Smooth muscle cell (in vitro differentiated cells): ENCODE data around the gene PRM1. TPM values are rescaled to one million over a fixed set of nuclear protein-coding genes. Genes with fewer than 3 reads are reported as not detected.
A peak's percentile ranks its signal among the peaks of the same experiment; 100 is the strongest.

ENCODE experiments used
- DNase-seq: peaks from one replicate; lab custom pipeline; 2025; ENCODE audit not compliant: unreplicated experiment; lab: John Stamatoyannopoulos, UW
- H2AFZ ChIP-seq: fragments of 200-600 bp; sonication (generic); 2 replicates; pipeline ENCODE4 v1.6.0; 2016; ENCODE audit warnings: antibody characterized with exemption, low read depth, mild to moderate bottlenecking
- H3F3A ChIP-seq: fragments of 200-600 bp; sonication (generic); 2 replicates; pipeline ENCODE4 v1.6.0; 2017; ENCODE audit warnings: antibody characterized with exemption, low read depth
- H3K27ac ChIP-seq: fragments of 200-600 bp; sonication (generic); 2 replicates; pipeline ENCODE4 v1.5.1; 2016; ENCODE audit warnings: low read depth, mild to moderate bottlenecking
- H3K27me3 ChIP-seq: fragments of 200-600 bp; sonication (generic); 2 replicates; pipeline ENCODE4 v1.6.1; 2016; ENCODE audit warnings: low read depth, mild to moderate bottlenecking
- H3K36me3 ChIP-seq: fragments of 200-600 bp; sonication (generic); 2 replicates; pipeline ENCODE4 v1.5.1; 2016; ENCODE audit warnings: low read depth
- H3K4me1 ChIP-seq: fragments of 200-600 bp; sonication (generic); 2 replicates; pipeline ENCODE4 v1.5.1; 2016; ENCODE audit warnings: low read depth
- H3K4me2 ChIP-seq: fragments of 200-600 bp; sonication (generic); 2 replicates; pipeline ENCODE4 v1.6.0; 2016; ENCODE audit warnings: mild to moderate bottlenecking
- H3K4me3 ChIP-seq: fragments of 200-600 bp; sonication (generic); 2 replicates; pipeline ENCODE4 v1.5.1; 2016; ENCODE audit warnings: mild to moderate bottlenecking
- H3K79me2 ChIP-seq: fragments of 200-600 bp; sonication (generic); 2 replicates; pipeline ENCODE4 v1.6.0; 2016; ENCODE audit warnings: low read depth, mild to moderate bottlenecking
- H3K9ac ChIP-seq: fragments of 200-600 bp; sonication (generic); 2 replicates; pipeline ENCODE4 v1.6.0; 2016; ENCODE audit warnings: low read depth
- H3K9me3 ChIP-seq: fragments of 200-600 bp; sonication (generic); replicated peaks from 2 replicates; pipeline ENCODE4 v1.5.1; 2016; ENCODE audit warnings: low read depth
- H4K20me1 ChIP-seq: fragments of 200-600 bp; sonication (generic); 2 replicates; pipeline ENCODE4 v1.6.0; 2016; ENCODE audit warnings: low read depth
- WGBS: methylation state at CpG from one replicate; pipeline ENCODE4 v1.1.7; 2016; ENCODE audit warnings: low lambda C conversion rate; 5-methylcytosine and 5-hydroxymethylcytosine counted together
- polyA plus RNA-seq: library from polyadenylated mRNA; unstranded; fragments of >200 nt; fragmentation: Nextera tagmentation; extraction: Ambion mirVana; gene quantifications from 2 replicates; pipeline ENCODE4 v1.2.1, GENCODE V29; 2016
- total RNA-seq: library from RNA; depleted of rRNA; stranded (reverse); fragments of >200 nt; gene quantifications from 2 replicates; pipeline ENCODE4 v1.2.3, GENCODE V29; 2014
- TF ChIP-seq, protein P1 (sequence below): fragments of 200-600 bp; sonication (generic); IDR thresholded peaks from 2 replicates; pipeline ENCODE4 v1.5.1; 2017; ENCODE audit warnings: borderline replicate concordance, mild to moderate bottlenecking, antibody characterized with exemption; ENCODE audit not compliant: insufficient read depth, poor library complexity, severe bottlenecking

The PRM1 gene
- total and polyA plus RNA-seq, 2 experiments from 2014 or later, result not detected

- TF ChIP-seq, protein P1, sequence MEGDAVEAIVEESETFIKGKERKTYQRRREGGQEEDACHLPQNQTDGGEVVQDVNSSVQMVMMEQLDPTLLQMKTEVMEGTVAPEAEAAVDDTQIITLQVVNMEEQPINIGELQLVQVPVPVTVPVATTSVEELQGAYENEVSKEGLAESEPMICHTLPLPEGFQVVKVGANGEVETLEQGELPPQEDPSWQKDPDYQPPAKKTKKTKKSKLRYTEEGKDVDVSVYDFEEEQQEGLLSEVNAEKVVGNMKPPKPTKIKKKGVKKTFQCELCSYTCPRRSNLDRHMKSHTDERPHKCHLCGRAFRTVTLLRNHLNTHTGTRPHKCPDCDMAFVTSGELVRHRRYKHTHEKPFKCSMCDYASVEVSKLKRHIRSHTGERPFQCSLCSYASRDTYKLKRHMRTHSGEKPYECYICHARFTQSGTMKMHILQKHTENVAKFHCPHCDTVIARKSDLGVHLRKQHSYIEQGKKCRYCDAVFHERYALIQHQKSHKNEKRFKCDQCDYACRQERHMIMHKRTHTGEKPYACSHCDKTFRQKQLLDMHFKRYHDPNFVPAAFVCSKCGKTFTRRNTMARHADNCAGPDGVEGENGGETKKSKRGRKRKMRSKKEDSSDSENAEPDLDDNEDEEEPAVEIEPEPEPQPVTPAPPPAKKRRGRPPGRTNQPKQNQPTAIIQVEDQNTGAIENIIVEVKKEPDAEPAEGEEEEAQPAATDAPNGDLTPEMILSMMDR, result no peak
- 78% methylated on average over 9 of the region's 10 CpGs for WGBS
- DNase-seq, result no peak
- H3K79me2 ChIP-seq, result no peaks in the 10 kb centered on the region
- H3K9ac ChIP-seq, result peak overlapping the region; percentile 25
- no peak overlapping the region for H2AFZ ChIP-seq
- H3K4me2 ChIP-seq, result no peak overlapping the region
- no peaks in the 10 kb centered on the region for H3K27me3 ChIP-seq
- peaks cover 16% of the 10 kb centered on the region for H3K4me1 ChIP-seq
- no peaks in the 10 kb centered on the region for H3K36me3 ChIP-seq
- no peaks in the 10 kb centered on the region for H3F3A ChIP-seq
- no peaks in the 10 kb centered on the region for H4K20me1 ChIP-seq
- H3K4me3 ChIP-seq, result no peak overlapping the region
- H3K9me3 ChIP-seq, result no peaks in the 10 kb centered on the region
- peak overlapping the region; percentile 29 for H3K27ac ChIP-seq
Observed at GRCh38 chr16:11310997-11311561, 29.9 kb upstream of the PRM1 start.

- no peaks in the 10 kb centered on the region for H3K27me3 ChIP-seq
- peaks cover 11% of the 10 kb centered on the region for H3K4me1 ChIP-seq
- H3K4me3 ChIP-seq, result no peak overlapping the region
- H4K20me1 ChIP-seq, result no peaks in the 10 kb centered on the region
- no peak for DNase-seq
- no peak overlapping the region for H3K9ac ChIP-seq
- no peaks in the 10 kb centered on the region for H3K9me3 ChIP-seq
- H3K4me2 ChIP-seq, result no peak overlapping the region
- no peaks in the 10 kb centered on the region for H3K36me3 ChIP-seq
- TF ChIP-seq, protein P1, result no peak
- WGBS, result 98% methylated on average over 3 of the region's 3 CpGs
- no peaks in the 10 kb centered on the region for H3K79me2 ChIP-seq
- no peaks in the 10 kb centered on the region for H3F3A ChIP-seq
- H2AFZ ChIP-seq, result no peak overlapping the region
- H3K27ac ChIP-seq, result peak overlapping the region; percentile 29
Observed at GRCh38 chr16:11310634-11310977, 29.5 kb upstream of the PRM1 start.

DNA sequence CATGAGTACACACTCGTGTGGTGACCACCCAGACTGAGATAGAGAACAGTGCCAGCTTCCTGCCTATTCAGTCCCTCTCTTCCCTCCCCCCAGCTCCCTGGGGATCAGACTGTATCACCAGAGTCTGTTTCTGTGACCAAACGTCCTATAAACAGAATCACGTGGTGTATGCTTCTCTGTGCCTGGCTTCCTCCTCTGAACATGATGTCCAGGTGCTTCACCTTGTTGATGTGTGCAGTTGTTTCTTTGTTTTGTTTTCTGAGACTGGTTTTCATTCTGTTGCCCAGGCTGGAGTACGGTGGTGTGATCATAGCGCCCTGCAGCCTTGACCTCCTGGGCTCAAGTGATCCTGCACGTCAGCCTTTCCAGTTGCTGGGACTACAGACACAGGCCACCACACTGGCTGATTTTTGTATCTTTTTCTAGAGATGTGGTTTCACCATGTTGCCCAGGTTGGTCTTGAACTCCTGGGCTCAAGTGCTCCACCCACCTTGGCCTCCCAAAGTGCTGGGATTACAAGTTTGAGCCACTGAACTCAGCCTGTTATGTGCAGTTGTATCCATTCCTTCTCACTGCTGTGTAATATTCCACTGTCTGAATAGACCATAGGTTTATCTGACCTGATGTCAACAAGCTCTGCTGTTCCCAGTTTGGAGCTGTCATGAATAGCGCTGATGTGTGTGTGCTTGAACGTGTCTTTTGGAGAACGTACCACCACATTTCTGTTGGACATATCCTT, 28.9 kb upstream of the PRM1 start:
- DNase-seq, result no peak
- no peaks in the 10 kb centered on the region for H3K27me3 ChIP-seq
- H3K4me1 ChIP-seq, result peaks cover 8% of the 10 kb centered on the region
- H4K20me1 ChIP-seq, result no peaks in the 10 kb centered on the region
- H3K36me3 ChIP-seq, result no peaks in the 10 kb centered on the region
- peak overlapping the region; percentile 6 for H3K4me2 ChIP-seq
- H3K9ac ChIP-seq, result no peak overlapping the region
- no peak overlapping the region for H3K27ac ChIP-seq
- 68% methylated on average over 9 of the region's 9 CpGs for WGBS
- no peak overlapping the region for H2AFZ ChIP-seq
- no peaks in the 10 kb centered on the region for H3F3A ChIP-seq
- no peak overlapping the region for H3K4me3 ChIP-seq
- no peaks in the 10 kb centered on the region for H3K79me2 ChIP-seq
- TF ChIP-seq, protein P1, result no peak
- no peaks in the 10 kb centered on the region for H3K9me3 ChIP-seq
